SIG-M5 (cell line): ENCODE measurements around the gene MAP3K9.
A peak's percentile ranks its signal among the peaks of the same experiment; 100 is the strongest.

ENCODE experiments used
- DNase-seq: peaks from one replicate; lab custom pipeline; 2025; lab: John Stamatoyannopoulos, UW

MAP3K9 gene

GRCh38 chr14:70821584-70822529, 12.5 kb upstream of the MAP3K9 start:
- no peak for DNase-seq

GRCh38 chr14:70816525-70816924, 7.2 kb upstream of the MAP3K9 start:
- DNase-seq, result no peak

- no peak for DNase-seq
Observed at GRCh38 chr14:70814466-70814865, 5.2 kb upstream of the MAP3K9 start.

- DNase-seq, result no peak
Observed at GRCh38 chr14:70812124-70812818, 3.0 kb upstream of the MAP3K9 start.

- no peak for DNase-seq
Observed at GRCh38 chr14:70811578-70811977, 2.3 kb upstream of the MAP3K9 start.

- DNase-seq, result no peak
Observed at GRCh38 chr14:70811050-70811449, 1.7 kb upstream of the MAP3K9 start.

GRCh38 chr14:70810621-70811020, 1.3 kb upstream of the MAP3K9 start:
- no peak for DNase-seq

- DNase-seq, result no peak
Observed at GRCh38 chr14:70808416-70809224, 693 bp downstream of the MAP3K9 start.

- no peak for DNase-seq
Observed at GRCh38 chr14:70807898-70808415, 1.4 kb downstream of the MAP3K9 start.

GRCh38 chr14:70804556-70805162, 4.7 kb downstream of the MAP3K9 start:
- no peak for DNase-seq

GRCh38 chr14:70803321-70804310, 5.7 kb downstream of the MAP3K9 start:
- peak; percentile 27 for DNase-seq

- DNase-seq, result no peak
Observed at GRCh38 chr14:70802379-70802778, 6.9 kb downstream of the MAP3K9 start.

- DNase-seq, result no peak
Observed at GRCh38 chr14:70801836-70802235, 7.5 kb downstream of the MAP3K9 start.

- no peak for DNase-seq
Observed at GRCh38 chr14:70796551-70796950, 12.8 kb downstream of the MAP3K9 start.

- DNase-seq, result no peak
Observed at GRCh38 chr14:70794294-70794693, 15.0 kb downstream of the MAP3K9 start.

- no peak for DNase-seq
Observed at GRCh38 chr14:70793637-70794036, 15.7 kb downstream of the MAP3K9 start.

- DNase-seq, result no peak
Observed at GRCh38 chr14:70792939-70793338, 16.4 kb downstream of the MAP3K9 start.

GRCh38 chr14:70791971-70792370, 17.3 kb downstream of the MAP3K9 start:
- no peak for DNase-seq

GRCh38 chr14:70789961-70790360, 19.4 kb downstream of the MAP3K9 start:
- no peak for DNase-seq

GRCh38 chr14:70789361-70789760, 20.0 kb downstream of the MAP3K9 start:
- no peak for DNase-seq
